Measurements from ENCODE around the gene HOXA4. TPM values are rescaled to one million over a fixed set of nuclear protein-coding genes. Genes with fewer than 3 reads are reported as not detected.

The HOXA4 gene
- total RNA-seq, 2 experiments from 2014 or later: not detected

- Mint-ChIP-seq H3K9me3 (ENCODE audit: insufficient read depth) (no peaks in the 10 kb centered on the region), H3K4me1 (ENCODE audit: low read depth) (peaks cover 12% of the 10 kb centered on the region), H3K36me3 (ENCODE audit: low read depth) (no peaks in the 10 kb centered on the region), H3K27ac (no peak overlapping the region), H3K4me3 (no peak overlapping the region), H3K27me3 (ENCODE audit: low read depth) (peaks cover 49% of the 10 kb centered on the region)
- CTCF ChIA-PET: interaction anchor here (1.2 to 2.1 kb wide), 3 partner anchors 14 to 33 kb away, joined by 3 to 6 read pairs (median 3); partner anchors contain the start of gene HOXA5
- DNase-seq (no peak), ATAC-seq (peak; percentile 41)
- POLR2A ChIA-PET: interaction anchor here (1.0 kb wide), 1 partner anchor 8 kb away, joined by 3 read pairs; no protein-coding TSS in a partner anchor
These were observed 623 bp downstream of the HOXA4 start for GRCh38 chr7:27129729-27130539.

DNA sequence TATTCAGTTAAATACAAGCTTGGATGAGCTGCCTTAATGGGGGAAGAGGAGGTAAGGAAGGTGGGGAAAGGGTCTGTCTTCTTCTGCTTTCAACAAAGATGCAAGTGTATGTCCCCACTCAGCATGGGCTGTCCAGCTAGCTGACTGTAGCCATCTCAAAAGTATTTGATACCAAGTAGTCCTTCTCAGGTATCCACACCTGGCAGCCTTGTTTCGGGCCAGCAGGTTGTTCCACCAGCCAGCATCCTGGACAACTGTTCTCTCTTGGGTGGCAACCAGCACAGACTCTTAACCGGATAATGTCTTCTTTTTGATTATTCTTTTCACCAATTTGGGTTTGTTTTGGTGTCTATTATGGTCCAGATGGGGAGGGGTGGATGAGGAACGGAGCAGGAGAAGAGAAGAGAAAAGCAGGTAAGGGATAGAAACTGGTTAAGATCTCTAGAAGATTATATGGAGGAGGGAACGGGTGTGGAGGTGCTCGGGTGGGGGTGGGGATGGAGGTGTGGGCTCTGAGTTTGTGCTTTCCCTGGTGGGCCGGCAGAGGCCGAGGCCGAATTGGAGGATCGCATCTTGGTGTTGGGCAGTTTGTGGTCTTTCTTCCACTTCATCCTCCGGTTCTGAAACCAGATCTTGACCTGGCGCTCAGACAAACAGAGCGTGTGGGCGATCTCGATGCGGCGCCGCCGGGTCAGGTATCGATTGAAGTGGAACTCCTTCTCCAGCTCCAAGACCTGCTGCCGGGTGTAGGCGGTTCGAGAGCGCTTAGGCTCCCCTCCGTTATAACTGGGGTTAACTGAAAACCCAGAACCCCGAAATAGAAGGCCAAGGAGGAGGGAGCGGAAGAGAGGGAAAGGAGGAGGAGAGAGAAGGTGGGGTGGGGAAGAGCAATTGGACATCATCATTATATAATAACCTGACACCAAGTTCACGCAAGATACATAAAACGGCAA, 1.5 kb downstream of the HOXA4 start:
- Mint-ChIP-seq H3K9me3 (ENCODE audit: insufficient read depth) (no peaks in the 10 kb centered on the region), H3K27ac (no peak overlapping the region), H3K4me1 (ENCODE audit: low read depth) (peaks cover 4% of the 10 kb centered on the region), H3K36me3 (ENCODE audit: low read depth) (no peaks in the 10 kb centered on the region), H3K27me3 (ENCODE audit: low read depth) (peaks cover 42% of the 10 kb centered on the region), H3K4me3 (no peak overlapping the region)
- CTCF ChIA-PET: no interaction called here
- ATAC-seq (no peak), DNase-seq (no peak)
- POLR2A ChIA-PET: no interaction called here

DNA sequence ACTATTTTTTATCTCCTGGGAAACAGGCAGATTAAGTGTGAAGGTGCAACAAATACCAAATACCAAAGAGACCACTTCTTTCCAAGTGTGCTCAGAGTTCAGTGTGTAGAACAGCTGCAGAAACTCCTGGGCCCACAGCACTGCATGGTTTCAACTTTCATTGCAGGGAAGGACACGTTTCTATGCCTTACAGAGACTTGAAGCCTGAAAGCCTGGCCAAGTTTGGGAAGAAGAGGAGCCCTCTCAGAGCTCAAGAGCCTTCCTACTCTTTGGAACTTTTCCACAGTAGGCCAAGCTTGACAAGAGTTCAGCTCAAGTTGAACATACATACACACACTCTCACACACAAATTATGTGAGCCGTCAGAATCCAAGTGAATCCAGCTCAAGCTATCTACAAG, 2.5 kb downstream of the HOXA4 start:
- Mint-ChIP-seq H3K9me3 (ENCODE audit: insufficient read depth) (no peaks in the 10 kb centered on the region), H3K4me1 (ENCODE audit: low read depth) (no peaks in the 10 kb centered on the region), H3K27ac (no peak overlapping the region), H3K36me3 (ENCODE audit: low read depth) (no peaks in the 10 kb centered on the region), H3K4me3 (no peak overlapping the region), H3K27me3 (ENCODE audit: low read depth) (peaks cover 35% of the 10 kb centered on the region)
- POLR2A ChIA-PET: no interaction called here
- CTCF ChIA-PET: no interaction called here
- ATAC-seq (no peak), DNase-seq (no peak)

GRCh38 chr7:27126596-27127327, 3.8 kb downstream of the HOXA4 start:
- peaks cover 30% of the 10 kb centered on the region for H3K27me3 Mint-ChIP-seq (ENCODE audit: low read depth)
- no peak for ATAC-seq
- peaks cover 2% of the 10 kb centered on the region for H3K4me1 Mint-ChIP-seq (ENCODE audit: low read depth)
- H3K27ac Mint-ChIP-seq: no peak overlapping the region
- H3K9me3 Mint-ChIP-seq (ENCODE audit: insufficient read depth): no peaks in the 10 kb centered on the region
- H3K36me3 Mint-ChIP-seq (ENCODE audit: low read depth): no peaks in the 10 kb centered on the region
- DNase-seq: no peak
- H3K4me3 Mint-ChIP-seq: no peak overlapping the region
- ChIA-PET CTCF (interaction anchor here (0.9 kb wide), 1 partner anchor 24 kb away, joined by 3 read pairs; no protein-coding TSS in a partner anchor), POLR2A (no interaction called here)

DNA sequence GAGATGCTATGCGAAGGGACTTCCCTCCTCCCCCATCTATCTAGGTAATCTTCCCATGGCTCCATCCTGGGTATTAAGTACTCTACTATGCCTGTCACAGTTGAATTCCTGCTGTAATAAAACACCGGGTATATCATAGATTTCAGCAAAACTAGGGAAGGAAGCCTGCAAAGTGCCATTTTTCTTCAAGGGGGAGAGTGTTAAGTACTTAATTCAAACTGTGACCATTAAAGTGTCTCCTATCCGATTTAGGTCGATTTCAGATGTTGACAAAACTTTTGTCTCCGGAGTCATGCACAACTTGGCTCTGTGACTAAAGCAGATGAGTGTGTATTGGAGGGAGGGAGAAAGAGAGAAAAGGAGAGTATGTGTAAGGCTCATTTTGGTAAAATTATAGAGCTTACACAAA, 4.6 kb downstream of the HOXA4 start:
- H3K27ac Mint-ChIP-seq: no peak overlapping the region

GRCh38 chr7:27124902-27125689, 5.5 kb downstream of the HOXA4 start:
- H3K4me3 Mint-ChIP-seq: no peak overlapping the region
- H3K9me3 Mint-ChIP-seq (ENCODE audit: insufficient read depth): no peaks in the 10 kb centered on the region
- ATAC-seq (no peak), DNase-seq (no peak)
- POLR2A ChIA-PET: no interaction called here
- H3K27me3 Mint-ChIP-seq (ENCODE audit: low read depth): peaks cover 28% of the 10 kb centered on the region
- CTCF ChIA-PET: no interaction called here
- H3K27ac Mint-ChIP-seq: no peak overlapping the region
- H3K4me1 Mint-ChIP-seq (ENCODE audit: low read depth): peaks cover 2% of the 10 kb centered on the region
- no peaks in the 10 kb centered on the region for H3K36me3 Mint-ChIP-seq (ENCODE audit: low read depth)

More for the DNA sequence above, 4.6 kb downstream of the HOXA4 start:
- Mint-ChIP-seq H3K4me1 (ENCODE audit: low read depth) (peaks cover 2% of the 10 kb centered on the region), H3K36me3 (ENCODE audit: low read depth) (no peaks in the 10 kb centered on the region), H3K9me3 (ENCODE audit: insufficient read depth) (no peaks in the 10 kb centered on the region), H3K4me3 (no peak overlapping the region), H3K27me3 (ENCODE audit: low read depth) (peaks cover 28% of the 10 kb centered on the region)
- CTCF ChIA-PET: interaction anchor here (0.9 kb wide), 1 partner anchor 24 kb away, joined by 3 read pairs; no protein-coding TSS in a partner anchor
- POLR2A ChIA-PET: no interaction called here
- no peak for ATAC-seq
- no peak for DNase-seq

GRCh38 chr7:27124096-27124901, 6.3 kb downstream of the HOXA4 start:
- H3K27ac Mint-ChIP-seq: no peak overlapping the region
- H3K36me3 Mint-ChIP-seq (ENCODE audit: low read depth): no peaks in the 10 kb centered on the region
- ChIA-PET POLR2A (no interaction called here), CTCF (no interaction called here)
- no peaks in the 10 kb centered on the region for H3K9me3 Mint-ChIP-seq (ENCODE audit: insufficient read depth)
- ATAC-seq (no peak), DNase-seq (no peak)
- peaks cover 2% of the 10 kb centered on the region for H3K4me1 Mint-ChIP-seq (ENCODE audit: low read depth)
- no peak overlapping the region for H3K4me3 Mint-ChIP-seq
- peaks cover 28% of the 10 kb centered on the region for H3K27me3 Mint-ChIP-seq (ENCODE audit: low read depth)

GRCh38 chr7:27123477-27124053, 7.0 kb downstream of the HOXA4 start:
- Mint-ChIP-seq H3K4me1 (ENCODE audit: low read depth) (peaks cover 2% of the 10 kb centered on the region), H3K9me3 (ENCODE audit: insufficient read depth) (no peaks in the 10 kb centered on the region), H3K36me3 (ENCODE audit: low read depth) (no peaks in the 10 kb centered on the region), H3K27ac (no peak overlapping the region), H3K27me3 (ENCODE audit: low read depth) (peaks cover 23% of the 10 kb centered on the region), H3K4me3 (no peak overlapping the region)
- DNase-seq (no peak), ATAC-seq (no peak)
- POLR2A ChIA-PET: no interaction called here
- CTCF ChIA-PET: no interaction called here

DNA sequence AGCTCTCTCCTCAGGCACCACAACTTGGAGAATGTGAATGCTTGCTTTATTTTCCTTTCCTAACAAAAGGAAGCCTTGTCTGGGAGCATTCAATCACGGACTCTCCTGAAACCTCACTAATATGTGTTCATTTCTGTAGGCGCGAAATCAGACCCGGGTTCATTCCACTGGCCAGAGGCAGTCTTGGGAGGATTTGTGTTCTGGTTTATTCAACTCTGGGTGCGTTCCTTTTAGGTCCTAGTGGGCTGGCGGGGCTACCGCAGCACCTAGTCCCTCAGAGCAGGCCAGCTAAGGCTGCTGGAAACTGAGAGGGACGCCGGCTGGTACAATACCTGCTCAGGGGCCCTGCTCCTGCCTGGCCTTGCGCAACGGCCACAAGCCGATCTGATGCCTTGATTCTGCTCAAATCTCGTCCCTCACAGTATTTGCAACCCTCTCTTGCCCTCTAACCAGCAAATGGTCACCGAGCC, 7.5 kb downstream of the HOXA4 start:
- CTCF ChIA-PET: no interaction called here

More for the DNA sequence above, 7.5 kb downstream of the HOXA4 start:
- ATAC-seq (no peak), DNase-seq (no peak)
- Mint-ChIP-seq H3K4me3 (no peak overlapping the region), H3K4me1 (ENCODE audit: low read depth) (peaks cover 2% of the 10 kb centered on the region), H3K27ac (no peak overlapping the region), H3K9me3 (ENCODE audit: insufficient read depth) (no peaks in the 10 kb centered on the region), H3K36me3 (ENCODE audit: low read depth) (no peaks in the 10 kb centered on the region), H3K27me3 (ENCODE audit: low read depth) (peaks cover 21% of the 10 kb centered on the region)
- POLR2A ChIA-PET: no interaction called here
